Dendritic cell treated with granulocyte-macrophage colony-stimulating factor and Interleukin-4, amounts not matched to agents 40 ng/mL and 50 ng/mL, for 4 days (primary cell): ENCODE measurements around the gene GCC1.
"Not testable (repeated sequence)": the region's sequence is repeated elsewhere in the genome, so short reads cannot be mapped to it uniquely, and the experiment has no call there.

Source experiments
- H3K27ac Mint-ChIP-seq: one replicate; pipeline ENCODE4 v1.8.0; 2022; ENCODE audit warnings: mild to moderate bottlenecking, mixed read lengths
- H3K27me3 Mint-ChIP-seq: one replicate; pipeline ENCODE4 v1.8.0; 2022; ENCODE audit warnings: mild to moderate bottlenecking, mixed read lengths
- H3K36me3 Mint-ChIP-seq: one replicate; pipeline ENCODE4 v1.8.0; 2022; ENCODE audit warnings: low read depth, mixed read lengths
- H3K4me1 Mint-ChIP-seq: one replicate; pipeline ENCODE4 v1.8.0; 2022; ENCODE audit warnings: low read depth, mixed read lengths
- H3K4me3 Mint-ChIP-seq: one replicate; pipeline ENCODE4 v1.8.0; 2022; ENCODE audit warnings: mild to moderate bottlenecking, moderate library complexity, mixed read lengths
- H3K9me3 Mint-ChIP-seq: one replicate; pipeline ENCODE4 v1.8.0; 2022; ENCODE audit warnings: mixed read lengths
- intact Hi-C: fragments of 100-400 bp; cut with micrococcal nuclease; formaldehyde crosslinking; loops from one replicate; pipeline ENCODE4 v1.15.0; 2022

GCC1 gene

GRCh38 chr7:127540461-127540860, 44.9 kb downstream of the GCC1 start:
- peaks cover 26% of the 10 kb centered on the region for H3K27me3 Mint-ChIP-seq
- H3K27ac Mint-ChIP-seq, H3K36me3 Mint-ChIP-seq, H3K9me3 Mint-ChIP-seq, H3K4me3 Mint-ChIP-seq, H3K4me1 Mint-ChIP-seq, intact Hi-C loops: not testable (repeated sequence)

- Mint-ChIP-seq H3K4me3 (no peak overlapping the region), H3K4me1 (no peaks in the 10 kb centered on the region), H3K36me3 (no peaks in the 10 kb centered on the region), H3K27ac (no peak overlapping the region), H3K9me3 (no peaks in the 10 kb centered on the region), H3K27me3 (peaks cover 36% of the 10 kb centered on the region)
- intact Hi-C loops = no loop called here
Measured at GRCh38 chr7:127539116-127539515, 46.3 kb downstream of the GCC1 start.

- H3K4me1 Mint-ChIP-seq = no peaks in the 10 kb centered on the region
- peaks cover 44% of the 10 kb centered on the region for H3K27me3 Mint-ChIP-seq
- no peak overlapping the region for H3K27ac Mint-ChIP-seq
- H3K36me3 Mint-ChIP-seq = no peaks in the 10 kb centered on the region
- H3K9me3 Mint-ChIP-seq = peaks cover 11% of the 10 kb centered on the region
- intact Hi-C loops = no loop called here
- H3K4me3 Mint-ChIP-seq = no peak overlapping the region
Measured at GRCh38 chr7:127536741-127537140, 48.7 kb downstream of the GCC1 start.

GRCh38 chr7:127536394-127536691, 49.1 kb downstream of the GCC1 start:
- Mint-ChIP-seq H3K36me3 (no peaks in the 10 kb centered on the region), H3K27me3 (peaks cover 44% of the 10 kb centered on the region), H3K4me3 (no peak overlapping the region), H3K27ac (no peak overlapping the region), H3K4me1 (no peaks in the 10 kb centered on the region), H3K9me3 (peaks cover 13% of the 10 kb centered on the region)
- intact Hi-C loops = no loop called here

GRCh38 chr7:127535546-127536393, 49.6 kb downstream of the GCC1 start:
- Mint-ChIP-seq H3K9me3 (peaks cover 13% of the 10 kb centered on the region), H3K4me3 (no peak overlapping the region), H3K27ac (no peak overlapping the region), H3K27me3 (peaks cover 44% of the 10 kb centered on the region), H3K36me3 (no peaks in the 10 kb centered on the region), H3K4me1 (no peaks in the 10 kb centered on the region)
- intact Hi-C loops = no loop called here

GRCh38 chr7:127534636-127535035, 50.8 kb downstream of the GCC1 start:
- H3K4me3 Mint-ChIP-seq = no peak overlapping the region
- H3K9me3 Mint-ChIP-seq = peaks cover 13% of the 10 kb centered on the region
- intact Hi-C loops = no loop called here
- no peaks in the 10 kb centered on the region for H3K4me1 Mint-ChIP-seq
- no peak overlapping the region for H3K27ac Mint-ChIP-seq
- peaks cover 42% of the 10 kb centered on the region for H3K27me3 Mint-ChIP-seq
- no peaks in the 10 kb centered on the region for H3K36me3 Mint-ChIP-seq

GRCh38 chr7:127532736-127533135, 52.7 kb downstream of the GCC1 start:
- H3K9me3 Mint-ChIP-seq = peaks cover 13% of the 10 kb centered on the region
- peaks cover 46% of the 10 kb centered on the region for H3K27me3 Mint-ChIP-seq
- no peak overlapping the region for H3K27ac Mint-ChIP-seq

GRCh38 chr7:127532151-127532550, 53.2 kb downstream of the GCC1 start:
- intact Hi-C loops = no loop called here
- no peak overlapping the region for H3K27ac Mint-ChIP-seq
- no peaks in the 10 kb centered on the region for H3K36me3 Mint-ChIP-seq
- H3K27me3 Mint-ChIP-seq = peaks cover 45% of the 10 kb centered on the region
- H3K9me3 Mint-ChIP-seq = peaks cover 13% of the 10 kb centered on the region
- H3K4me3 Mint-ChIP-seq = no peak overlapping the region
- H3K4me1 Mint-ChIP-seq = no peaks in the 10 kb centered on the region

More at GRCh38 chr7:127532736-127533135, 52.7 kb downstream of the GCC1 start:
- Mint-ChIP-seq H3K4me3 (no peak overlapping the region), H3K36me3 (no peaks in the 10 kb centered on the region), H3K4me1 (no peaks in the 10 kb centered on the region)
- intact Hi-C loops = no loop called here
